Stimulated activated CD8-positive, alpha-beta memory T cell treated with anti-CD3 and anti-CD28 coated beads, Interleukin-12 subunit alpha, Interleukin-12 subunit beta, amount 100 ng/mL, for 1 hour (primary cell): Measurements from ENCODE around the gene TWNK.
"Not testable (repeated sequence)": the region's sequence is repeated elsewhere in the genome, so short reads cannot be mapped to it uniquely, and the experiment has no call there.

Source experiments
- DNase-seq: peaks from one replicate; pipeline ENCODE4 v3.0.0-alpha.2; 2020; ENCODE audit warnings: low read depth

Gene TWNK

GRCh38 chr10:101031128-101031795, 43.9 kb downstream of the TWNK start, which contains the start of the genes PDZD7 and SFXN3:
Gene PDZD7, minus strand, starts transcription at chr10:101031129. Its CDS starts 910 bp downstream, at chr10:101030219.
Gene SFXN3, plus strand, starts transcription at chr10:101031234. Its CDS starts 3,461 bp downstream, at chr10:101034695.
- DNase-seq = peak; percentile 92

GRCh38 chr10:101031796-101032636, 44.7 kb downstream of the TWNK start:
- peak; percentile 66 for DNase-seq

DNA sequence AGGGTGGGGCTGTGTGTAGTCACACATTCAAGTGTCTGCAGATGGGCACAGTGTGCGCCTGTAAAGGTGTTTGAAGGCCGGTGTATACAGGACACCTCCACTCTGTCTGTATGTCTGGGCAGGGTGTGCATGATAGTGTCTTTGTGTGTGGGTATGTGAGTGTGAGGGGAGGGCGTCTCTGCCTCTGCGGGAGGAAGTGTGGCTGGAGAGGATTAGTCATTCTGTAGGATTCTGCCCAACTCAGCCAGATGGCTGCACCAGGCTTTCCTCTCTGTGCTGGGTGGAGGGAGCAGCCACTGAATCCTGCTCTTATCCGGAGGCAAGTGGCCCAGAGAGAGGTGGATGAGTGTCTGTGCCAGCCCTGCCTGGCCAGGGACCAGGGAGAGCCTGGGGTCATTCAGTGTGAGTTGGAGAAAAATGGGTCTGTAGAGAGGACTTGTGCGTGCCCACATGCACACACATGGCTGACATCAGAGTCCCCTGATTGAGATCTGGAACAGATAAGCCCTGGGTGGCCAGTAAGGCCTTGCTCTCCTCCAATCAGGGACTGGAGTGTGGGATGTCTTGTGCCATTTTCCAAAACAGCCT, 45.4 kb downstream of the TWNK start:
- DNase-seq = peak; percentile 60

DNA sequence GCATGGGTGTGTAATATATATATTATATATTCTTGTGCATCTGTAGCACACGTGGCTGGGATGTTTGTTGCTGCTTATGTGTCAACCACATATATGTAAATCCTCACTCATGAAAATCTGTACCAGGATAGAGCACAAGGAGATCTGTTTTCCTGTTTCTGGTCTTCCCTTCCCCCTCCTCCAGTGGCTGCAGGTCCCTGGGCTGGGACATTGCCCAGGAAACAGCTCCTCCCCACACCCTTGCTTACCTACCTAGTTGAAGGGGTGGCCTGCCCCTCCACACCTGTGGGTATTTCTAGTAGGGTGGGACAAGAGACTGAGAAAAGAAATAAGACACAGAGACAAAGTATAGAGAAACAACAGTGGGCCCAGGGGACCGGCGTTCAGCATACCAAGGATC, 45.9 kb downstream of the TWNK start:
- no peak for DNase-seq

DNA sequence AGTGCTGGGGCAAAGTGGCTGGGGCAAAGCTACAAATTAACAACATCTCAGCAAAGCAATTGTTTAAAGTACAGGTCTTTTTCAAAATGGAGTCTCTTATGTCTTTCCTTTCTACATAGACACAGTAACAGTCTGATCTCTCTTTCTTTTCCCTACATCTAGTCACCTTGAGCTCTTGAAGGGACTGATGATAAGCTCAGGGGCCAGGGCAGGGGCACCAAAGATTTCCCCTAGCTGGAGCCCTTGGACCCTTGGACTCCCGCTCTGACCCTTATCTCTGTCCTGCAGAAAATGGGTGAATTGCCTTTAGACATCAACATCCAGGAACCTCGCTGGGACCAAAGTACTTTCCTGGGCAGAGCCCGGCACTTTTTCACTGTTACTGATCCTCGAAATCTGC, 47.1 kb downstream of the TWNK start:
- not testable (repeated sequence) for DNase-seq

- no peak for DNase-seq
These were observed 48.0 kb downstream of the TWNK start for GRCh38 chr10:101035314-101035713.

GRCh38 chr10:101035916-101036702, 48.8 kb downstream of the TWNK start:
- no peak for DNase-seq

DNA sequence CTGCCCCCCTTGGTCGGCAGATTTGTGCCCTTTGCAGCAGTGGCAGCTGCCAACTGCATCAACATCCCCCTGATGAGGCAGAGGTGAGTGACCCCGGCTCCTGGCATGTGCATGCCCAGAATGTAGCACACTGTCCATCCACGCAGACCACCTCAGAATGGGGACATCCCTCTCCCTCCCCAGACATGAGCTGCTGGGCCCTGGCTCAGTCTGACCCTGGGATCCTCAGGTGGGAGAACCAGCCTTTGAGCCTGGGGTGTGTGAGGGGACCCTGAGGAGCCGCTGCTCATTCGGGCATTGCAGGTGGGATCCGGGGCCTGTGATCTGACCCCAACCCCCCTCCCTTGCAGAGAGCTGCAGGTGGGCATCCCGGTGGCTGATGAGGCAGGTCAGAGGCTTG, 49.4 kb downstream of the TWNK start:
- DNase-seq = no peak

GRCh38 chr10:101038484-101038883, 51.1 kb downstream of the TWNK start:
- no peak for DNase-seq

DNA sequence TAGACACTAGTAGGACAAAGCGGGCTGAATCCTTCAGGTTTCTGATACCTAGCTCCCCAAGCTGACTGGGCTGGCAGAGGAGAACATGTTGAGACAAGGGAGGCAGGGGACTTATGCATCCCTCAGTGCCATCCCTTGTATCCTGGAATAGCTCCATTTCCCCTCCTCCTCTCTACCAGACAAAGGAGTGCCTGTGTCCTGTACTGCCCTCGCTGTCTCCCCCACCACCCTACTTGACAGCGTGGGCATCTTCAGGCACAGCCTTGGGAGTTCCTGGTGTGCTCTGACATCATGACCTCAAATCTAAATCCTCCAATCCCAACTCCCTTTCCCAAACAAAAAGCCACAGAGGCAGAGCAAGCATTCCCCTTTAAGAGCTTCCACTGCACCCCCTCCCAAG, 52.7 kb downstream of the TWNK start:
- no peak for DNase-seq

- no peak for DNase-seq
These were observed 53.5 kb downstream of the TWNK start for GRCh38 chr10:101040851-101041250.

DNA sequence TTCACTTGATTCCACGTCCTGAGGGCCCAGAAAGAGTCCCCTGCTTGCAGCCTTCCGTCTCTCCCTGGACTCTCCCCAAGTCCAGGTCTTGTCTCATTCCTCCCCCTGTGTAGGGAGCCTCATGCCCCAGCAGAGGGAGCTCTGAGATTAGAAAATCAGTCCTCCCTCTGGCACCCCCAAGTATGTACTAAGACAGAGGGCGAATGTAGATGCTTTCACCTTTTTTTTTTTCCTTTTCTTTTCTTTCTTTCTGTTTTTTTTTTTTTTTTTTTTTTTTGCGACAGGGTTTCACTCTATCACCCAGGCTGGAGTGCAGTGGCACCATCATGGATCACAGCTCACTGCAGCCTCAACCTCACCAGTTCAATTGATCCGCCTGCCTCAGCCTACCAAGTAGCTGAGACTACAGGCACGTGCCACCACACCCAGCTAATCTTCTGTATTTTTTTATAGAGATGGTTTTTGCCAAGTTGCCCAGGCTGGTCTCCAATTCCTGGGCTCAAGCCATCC, 54.0 kb downstream of the TWNK start:
- DNase-seq = no peak

GRCh38 chr10:101042118-101042517, 54.8 kb downstream of the TWNK start:
- no peak for DNase-seq

DNA sequence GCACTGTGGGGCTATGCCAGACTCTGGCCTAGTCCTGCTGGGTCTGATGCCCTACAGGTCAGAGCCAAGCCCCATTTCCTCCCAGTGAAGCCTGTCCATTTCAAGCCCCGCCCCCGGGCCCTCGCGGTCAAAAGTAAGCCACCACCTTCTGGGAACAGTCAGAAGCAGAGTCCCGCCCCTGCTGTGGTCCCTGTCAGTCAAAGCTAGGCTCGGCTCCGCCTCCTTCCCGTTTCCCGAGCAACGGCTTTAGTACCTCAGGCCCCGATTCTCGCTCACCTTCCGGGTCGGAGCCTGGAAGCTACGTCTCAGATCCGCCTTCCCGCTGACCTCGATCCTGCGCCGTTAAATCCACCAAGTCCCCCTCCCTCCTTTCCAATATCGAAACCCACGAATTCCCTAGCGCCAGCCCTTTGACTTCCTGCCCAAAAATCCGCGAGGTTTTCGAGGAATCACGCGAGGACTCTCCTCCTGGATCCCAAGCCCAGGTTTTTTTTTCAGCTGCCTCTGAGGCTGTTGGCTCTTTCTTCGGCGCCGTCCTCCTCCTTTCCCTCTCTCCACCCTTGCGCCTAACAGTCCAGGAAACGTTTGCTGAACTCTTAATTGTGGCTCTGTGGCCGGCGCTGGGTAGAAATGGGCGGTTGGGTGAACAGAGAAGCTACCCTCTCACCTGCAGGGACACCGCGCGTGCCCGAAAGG, 55.5 kb downstream of the TWNK start:
- peak; percentile 75 for DNase-seq

- DNase-seq = no peak
These were observed 56.0 kb downstream of the TWNK start for GRCh38 chr10:101043363-101043707.
